UCSD-AML1 (cell line): Measurements from ENCODE around the gene UNC45A.

Experiments used
- DNase-seq: peaks from one replicate; lab custom pipeline; 2025; ENCODE audit not compliant: unreplicated experiment; lab: John Stamatoyannopoulos, UW

Gene UNC45A

DNA sequence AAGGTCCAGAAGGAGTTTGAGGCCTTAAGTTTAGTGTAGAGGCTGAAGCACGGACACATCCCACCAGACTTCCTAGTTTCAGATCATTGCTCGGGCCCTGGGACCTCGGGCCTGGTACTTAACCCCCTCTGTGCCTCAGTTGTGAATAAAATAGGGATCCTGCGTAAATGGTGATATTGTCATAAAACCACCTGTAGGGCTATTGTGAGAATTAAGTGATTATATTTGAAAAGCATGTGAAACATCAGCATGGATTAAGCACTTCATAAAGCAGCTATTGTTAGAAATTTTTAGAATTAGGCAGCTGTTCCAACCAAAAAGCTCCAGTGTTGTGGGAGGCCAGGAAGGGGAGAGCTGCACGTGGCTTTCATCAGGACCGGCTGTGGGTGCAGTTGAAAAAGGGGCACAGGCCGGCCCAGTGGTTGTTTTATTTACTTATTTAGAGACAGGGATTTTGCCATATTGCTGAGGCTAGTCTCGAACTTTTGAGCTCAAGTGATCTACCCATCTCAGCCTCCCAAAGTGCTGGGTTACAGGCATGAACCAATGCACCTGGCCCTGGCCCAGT lies 24.0 kb downstream of the UNC45A start:
- no peak for DNase-seq

DNA sequence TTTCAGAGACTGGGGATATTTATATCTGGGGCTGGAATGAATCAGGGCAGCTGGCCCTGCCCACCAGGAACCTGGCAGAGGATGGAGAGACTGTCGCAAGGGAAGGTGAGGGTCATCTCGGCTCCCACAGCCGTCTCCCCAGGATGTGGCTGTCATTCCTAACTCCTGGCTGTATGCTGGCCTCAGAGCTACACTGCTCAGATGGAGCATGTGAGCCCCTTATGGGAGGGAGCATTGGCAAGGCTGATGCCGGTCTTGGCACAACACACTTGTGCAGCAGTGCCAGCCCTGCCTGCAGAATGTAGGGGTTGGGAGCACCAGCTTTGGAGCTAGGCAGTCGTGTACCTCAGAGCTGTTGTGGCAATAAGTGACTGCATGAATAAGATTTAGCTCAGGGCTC lies 24.8 kb downstream of the UNC45A start:
- no peak for DNase-seq

DNA sequence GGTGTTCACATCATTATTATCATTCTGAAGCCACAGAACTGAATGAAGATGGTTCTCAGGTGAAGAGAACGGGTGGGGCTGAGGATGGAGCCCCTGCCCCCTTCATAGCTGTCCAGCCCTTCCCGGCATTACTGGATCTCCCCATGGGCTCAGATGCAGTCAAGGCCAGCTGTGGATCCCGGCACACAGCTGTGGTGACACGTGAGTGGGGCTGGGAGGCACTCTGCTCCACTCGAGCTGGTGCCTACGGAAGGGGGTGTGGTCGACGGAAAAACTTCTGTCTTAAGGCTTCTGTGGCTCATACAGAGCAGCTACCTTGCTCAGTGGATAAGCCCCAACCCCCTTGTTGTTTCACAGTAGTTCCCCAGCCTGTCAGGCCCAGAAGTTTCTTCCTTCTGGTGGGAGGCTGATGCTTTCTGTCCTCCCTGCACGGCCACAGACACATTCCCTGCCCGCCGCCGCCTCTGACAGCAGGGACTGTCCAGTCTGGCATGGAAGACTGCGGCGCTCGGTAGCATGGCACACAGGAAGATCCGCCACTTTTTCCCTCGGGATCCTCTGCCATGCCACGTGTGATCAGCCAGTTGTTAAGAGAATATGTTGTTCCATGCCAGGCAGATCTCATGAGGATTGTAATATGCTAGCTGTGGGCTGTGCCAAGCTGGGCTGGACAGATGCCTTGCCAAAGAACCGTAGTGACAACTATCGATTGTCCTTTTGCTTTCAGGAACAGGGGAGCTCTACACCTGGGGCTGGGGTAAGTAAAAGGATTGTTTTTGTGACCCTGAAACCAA lies 25.4 kb downstream of the UNC45A start:
- no peak for DNase-seq

DNA sequence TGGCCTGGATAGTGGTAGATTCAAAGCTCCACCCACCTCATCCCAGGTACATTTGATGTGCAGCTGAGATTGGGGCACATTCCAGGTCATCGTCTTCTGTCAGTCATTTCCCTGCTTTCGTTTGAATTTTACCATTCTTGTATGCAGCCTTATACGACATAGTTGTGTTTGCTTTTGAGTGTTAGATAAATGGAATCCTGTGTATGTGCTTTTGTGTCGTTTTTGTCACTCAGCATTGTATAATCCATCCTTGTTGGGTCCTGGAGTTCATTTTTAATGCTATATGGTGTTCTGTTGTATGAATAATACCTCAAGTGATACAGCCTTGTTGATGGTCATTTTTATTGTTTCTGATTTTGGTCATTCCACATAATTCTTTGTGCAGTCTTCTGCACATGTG lies 26.9 kb downstream of the UNC45A start:
- DNase-seq = no peak

DNA sequence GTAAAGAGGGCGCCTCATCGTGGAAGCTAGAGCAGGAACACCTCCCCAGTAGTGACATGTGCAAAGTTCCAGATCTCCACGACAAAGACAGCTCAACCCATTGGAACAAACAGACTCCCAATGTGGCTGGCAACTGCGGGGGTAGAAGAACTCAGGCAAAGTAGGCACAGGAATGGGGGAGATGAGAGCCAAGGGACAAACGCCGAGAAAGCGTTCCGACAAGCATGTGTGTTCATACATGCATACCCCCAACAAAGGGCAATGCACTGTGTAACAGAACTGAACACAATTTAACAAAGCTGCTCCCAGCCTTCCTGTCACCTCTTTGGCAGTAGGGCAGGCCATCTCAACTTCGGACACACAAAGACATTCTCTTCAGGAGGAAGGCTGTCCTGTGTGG lies 31.2 kb downstream of the UNC45A start:
- no peak for DNase-seq

DNA sequence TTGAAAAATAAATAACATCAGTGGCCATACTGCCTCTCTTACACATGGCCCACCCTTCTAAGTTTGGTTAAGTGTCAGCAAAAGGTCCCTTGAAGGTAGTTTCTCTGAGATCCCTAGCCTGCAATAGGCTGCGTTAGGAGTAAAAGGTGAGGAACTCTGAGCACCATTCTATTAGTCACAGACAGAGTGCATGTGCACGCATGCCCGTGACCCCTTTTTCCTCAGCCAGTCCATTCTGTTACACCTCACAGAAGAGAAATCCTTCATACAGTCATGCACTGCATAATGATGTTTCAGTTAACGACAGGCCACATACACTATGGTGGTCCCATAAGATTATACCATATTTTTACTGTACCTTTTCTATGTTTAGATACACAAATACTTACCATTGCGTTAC lies 32.1 kb downstream of the UNC45A start:
- no peak for DNase-seq

DNA sequence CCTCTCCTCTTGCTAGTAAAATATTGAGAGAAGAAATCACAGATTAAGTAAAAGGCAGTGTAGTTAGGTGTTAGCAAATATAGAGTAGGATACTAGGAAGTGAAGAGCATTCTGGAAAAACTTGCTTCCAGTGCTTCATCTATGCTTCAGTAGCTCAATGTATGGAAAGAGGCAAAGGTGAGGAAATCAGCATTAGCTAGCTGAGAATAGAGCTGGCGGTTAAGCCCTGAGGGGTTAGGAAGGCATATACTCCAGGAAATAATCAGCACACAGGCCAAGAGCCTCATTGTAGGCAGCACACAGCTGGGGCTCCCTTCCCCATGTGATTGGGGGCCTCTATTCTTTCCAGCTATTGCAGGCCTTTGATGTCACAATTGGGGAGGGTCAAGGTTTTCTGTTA lies 33.3 kb downstream of the UNC45A start:
- no peak for DNase-seq

DNA sequence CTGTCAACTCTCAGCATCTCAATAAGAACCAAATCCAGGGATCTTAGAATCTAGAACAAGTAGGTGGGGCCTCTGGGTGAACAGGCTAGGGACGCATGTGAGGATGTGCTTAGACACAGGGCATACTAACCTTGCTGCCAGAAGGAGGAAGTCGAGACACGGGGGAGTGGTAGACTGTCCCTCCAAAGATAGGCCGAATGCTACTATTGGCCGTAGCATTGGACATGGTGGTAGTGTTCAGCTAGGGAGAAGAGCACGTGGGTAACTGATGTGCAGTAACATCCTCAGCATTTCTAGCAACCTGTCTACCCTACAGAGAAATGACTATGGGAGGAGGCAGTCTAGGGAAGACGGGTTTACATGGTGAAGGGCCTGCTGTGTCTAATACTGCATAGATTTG lies 35.2 kb downstream of the UNC45A start:
- DNase-seq = no peak

DNA sequence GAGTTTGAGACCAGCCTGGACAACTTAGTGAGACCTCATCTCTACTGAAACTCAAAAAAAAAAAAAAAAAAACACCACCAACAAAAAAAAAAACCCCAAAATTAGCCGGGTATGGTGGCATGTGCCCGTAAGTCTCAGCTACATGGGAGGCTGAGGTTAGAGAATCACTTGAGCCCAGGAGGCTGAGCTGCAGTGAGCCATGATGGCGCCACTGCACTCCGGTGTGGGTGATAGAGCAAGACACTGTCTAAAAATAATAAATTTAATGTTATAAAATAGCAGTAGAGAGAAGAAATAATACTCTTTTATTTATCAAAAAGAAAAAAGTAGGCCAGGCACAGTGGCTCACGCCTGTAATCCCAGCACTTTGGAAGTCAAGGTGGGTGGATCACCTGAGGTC lies 37.0 kb downstream of the UNC45A start:
- no peak for DNase-seq

DNA sequence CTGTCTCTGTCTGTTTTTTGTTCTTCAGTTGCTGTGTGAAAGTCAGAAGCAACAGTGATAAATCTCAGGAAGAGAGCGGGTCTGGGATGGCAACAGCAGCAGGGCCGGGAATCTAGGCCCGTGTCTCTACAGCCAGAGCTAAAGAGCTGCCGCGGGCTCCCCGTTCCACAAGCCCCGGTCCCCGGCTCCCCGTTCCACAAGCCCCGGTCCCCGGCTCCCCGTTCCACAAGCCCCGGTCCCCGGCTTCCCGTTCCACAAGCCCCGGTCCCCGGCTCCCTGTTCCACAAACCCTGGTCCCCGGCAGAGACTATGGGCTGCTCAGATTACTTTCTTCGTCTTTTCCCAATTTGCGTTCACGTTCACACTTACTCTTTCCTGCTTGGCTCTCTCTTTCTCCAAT lies 39.1 kb downstream of the UNC45A start:
- no peak for DNase-seq

DNA sequence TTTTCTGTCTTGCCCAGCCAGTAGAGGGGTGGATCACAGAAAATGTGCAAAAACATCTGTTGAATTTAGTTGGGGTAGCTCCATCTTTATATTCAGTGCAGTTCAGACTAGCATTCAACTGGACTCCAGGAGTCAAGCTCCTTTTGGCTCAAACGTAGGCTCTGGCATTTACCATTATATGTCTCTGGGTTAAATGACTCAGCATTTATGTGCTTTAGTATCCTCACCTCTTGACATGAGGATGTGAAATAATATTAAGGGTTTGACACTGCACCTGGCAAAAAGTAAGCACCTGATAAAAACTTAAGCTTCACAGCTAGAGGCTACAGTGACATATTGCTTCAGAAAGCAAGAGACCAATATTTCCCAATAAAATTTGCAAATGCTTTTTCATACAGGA lies 44.5 kb downstream of the UNC45A start:
- no peak for DNase-seq

DNA sequence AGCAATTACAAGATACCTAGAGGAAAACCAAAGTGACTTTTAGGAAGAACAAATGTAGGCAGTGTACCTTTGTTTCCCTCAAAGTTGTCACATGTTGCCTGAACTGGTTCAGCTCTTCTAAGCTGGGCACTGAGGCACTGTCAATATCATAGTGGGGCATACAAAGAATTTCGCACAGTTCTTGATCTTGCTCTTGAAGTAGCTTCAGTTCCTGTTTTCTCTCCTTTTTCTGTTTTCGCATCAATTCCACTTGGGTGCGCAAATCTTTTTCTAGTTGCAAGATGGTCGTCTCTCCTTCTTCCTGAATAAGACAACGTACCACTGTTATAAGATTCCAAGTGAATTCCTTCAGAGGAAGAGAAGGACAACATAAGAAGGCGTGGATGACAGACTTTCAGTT lies 46.6 kb downstream of the UNC45A start:
- no peak for DNase-seq

DNA sequence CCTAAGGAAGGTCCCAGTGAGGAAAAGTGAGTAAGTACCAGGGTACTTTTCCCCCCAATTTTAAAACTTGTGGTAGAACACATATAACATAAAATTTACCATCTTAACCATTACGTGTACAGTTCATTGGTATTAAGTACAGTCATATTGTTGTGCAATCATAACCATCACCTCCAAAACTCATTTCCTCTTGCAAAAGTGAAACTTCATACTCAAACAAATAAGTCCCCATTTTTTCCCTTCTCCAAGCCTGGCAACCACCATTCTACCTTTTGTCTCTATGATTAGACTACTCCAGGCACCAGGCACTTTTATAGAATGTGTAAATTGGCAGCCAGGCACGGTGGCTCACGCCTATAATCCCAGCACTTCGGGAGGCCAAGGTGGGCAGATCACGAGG lies 47.0 kb downstream of the UNC45A start:
- DNase-seq = no peak

DNA sequence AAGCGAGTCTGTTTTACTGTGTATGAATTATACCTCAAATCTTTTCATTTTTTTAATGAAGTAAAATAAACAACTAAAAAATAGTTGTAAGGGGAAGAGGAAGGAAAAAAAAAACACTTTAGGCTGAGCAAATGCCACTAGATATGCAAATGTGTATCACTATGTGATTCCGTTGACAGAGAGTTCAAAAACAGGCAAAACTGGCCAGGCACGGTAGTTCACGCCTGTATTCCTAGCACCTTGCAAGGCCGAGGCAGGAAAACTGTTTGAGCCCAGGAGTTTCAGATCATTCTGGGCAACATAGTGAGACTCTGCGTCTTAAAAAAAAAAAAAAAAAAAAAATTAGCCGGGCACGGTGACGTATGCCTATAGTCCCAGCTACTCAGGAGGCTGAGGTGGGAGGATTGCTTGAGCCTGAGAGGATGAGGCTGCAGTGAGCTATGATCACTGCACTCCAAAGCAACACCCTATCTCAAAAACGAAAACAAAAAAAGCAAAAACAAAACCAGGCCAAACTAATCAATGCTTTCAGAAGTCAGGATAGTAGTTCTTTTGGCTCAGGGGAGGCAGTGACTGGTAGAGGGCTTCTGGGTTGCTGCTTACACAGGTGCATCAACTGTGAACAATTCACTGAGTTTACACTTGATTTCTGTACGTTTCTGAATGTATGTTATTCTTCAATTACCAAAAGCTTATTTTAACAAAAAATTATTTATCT lies 51.9 kb downstream of the UNC45A start:
- no peak for DNase-seq

DNA sequence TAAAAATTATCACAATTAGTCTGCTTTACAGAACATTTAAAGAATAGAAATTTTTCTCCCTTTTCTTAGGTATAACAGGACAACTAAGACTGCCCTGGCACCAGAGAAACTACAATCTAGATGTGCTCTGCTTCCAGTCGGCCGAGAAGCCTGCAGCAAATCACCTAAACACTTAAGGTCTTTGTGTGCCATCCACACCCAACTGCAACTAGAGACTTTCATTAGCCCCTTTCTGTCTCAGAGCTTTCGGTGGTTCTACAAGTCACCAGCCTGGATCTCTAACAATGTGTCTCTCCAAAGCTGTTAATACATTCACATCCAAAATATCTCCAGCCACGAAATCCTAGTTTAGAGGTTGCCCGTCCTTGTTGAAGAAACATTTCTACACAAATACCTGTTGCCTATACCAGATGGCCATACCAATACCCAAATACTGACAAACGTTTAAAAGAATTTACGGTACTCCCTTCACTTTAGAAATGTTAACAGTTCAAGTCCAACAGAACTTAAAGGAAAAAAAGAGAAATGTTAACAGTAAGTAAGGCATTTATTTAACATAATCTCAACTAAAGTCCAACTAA lies 52.6 kb downstream of the UNC45A start:
- DNase-seq = no peak

DNA sequence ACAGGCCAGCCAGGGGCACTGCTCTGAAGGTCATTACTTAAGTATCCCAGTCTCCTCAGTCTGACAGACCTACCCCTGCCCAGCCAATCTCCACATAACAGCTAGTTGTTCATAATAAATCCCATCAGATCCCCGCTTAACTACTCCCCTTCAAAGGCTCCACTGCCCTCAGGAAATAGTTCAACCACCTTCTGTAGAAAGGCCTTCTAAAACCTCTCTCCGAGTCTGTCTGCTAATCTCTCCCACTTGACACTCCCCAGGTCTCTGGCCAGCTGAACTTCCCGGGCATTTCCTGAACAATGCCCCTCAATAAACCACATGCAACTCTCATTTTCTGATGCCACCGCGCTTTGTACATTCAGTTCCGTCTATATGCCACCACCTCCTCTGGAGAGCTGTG lies 53.2 kb downstream of the UNC45A start:
- peak; percentile 45 for DNase-seq

DNA sequence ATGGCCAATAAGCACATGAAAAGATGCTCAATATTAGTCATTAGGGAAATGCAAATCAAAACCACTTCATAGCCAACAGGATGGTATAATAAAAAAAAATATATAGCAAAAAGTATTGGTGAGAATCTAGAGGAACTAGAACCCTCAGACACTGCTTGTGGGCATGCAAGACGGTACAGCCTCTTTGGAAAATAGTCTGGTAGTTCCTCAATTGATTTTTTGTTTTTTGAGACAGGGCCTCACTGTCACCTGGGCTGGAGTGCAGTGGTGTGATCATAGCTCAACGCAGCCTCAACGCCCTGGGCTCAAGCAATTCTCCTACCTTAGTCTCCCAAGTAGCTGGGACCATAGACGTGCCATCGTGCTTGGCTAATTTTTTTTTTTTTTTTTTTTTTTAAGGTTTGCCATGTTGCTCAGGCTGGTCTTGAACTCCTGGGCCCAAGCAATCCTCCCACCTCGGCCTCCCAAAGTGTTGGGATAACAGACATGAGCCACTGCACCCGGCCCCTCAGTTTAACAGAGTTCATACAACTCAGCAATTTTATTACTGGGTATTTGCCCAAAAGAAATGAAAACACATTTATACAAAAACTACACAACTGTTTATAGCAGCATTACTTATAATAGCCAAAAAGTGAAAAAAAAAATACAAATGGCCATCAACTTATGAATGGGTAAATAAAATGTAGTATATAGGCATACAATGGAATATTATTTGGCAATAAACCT lies 54.1 kb downstream of the UNC45A start:
- DNase-seq = no peak

DNA sequence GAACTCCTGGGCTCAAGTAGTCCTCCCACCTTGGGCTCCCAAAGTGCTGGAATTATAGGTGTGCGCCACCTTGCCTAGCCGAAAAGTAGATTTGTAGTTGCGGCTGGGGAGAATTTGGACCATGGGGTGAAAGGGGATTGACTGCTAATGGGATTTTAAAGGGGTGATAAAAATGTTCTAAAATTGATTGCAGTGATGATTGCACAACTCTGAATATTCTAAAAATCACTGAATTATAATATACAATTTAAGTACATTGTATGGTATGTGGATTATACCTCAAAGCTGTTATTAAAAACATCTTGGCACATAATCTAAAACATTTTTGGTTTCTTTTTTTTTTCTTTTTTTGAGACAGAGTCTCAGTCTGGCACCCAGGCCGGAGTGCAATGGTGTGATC lies 55.4 kb downstream of the UNC45A start:
- DNase-seq = no peak

DNA sequence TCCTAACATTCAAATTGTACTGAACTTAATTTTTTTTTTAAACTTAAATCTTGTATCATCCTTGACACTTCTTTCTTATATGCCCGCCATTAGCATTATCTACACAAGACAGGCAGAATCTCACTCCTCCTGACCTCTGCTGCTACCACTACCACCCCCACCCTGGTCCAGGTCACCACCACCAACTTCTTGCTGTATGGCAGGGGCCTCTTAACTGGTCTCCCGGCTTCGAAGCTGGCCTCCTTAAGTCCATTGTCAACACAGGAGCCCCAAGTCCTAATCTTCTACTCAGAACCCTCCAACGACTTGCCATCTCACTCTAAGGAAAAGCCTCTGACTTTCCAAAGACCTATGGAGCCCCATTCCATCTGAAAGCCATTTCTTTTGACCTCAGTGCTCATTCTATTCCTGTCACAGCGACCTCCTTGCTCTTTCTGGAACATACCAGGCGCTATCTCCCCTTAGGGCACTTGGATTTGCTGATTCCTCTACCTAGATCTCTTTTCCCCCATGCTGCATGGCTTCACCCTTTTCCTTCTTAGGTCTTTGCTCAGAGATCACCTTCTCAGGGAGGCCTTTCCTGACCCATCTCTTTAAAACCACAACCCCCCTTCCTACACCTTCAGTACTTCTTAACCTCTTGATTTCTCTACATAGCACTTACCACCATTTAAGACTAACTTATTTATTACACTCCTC lies 56.7 kb downstream of the UNC45A start:
- DNase-seq = no peak

DNA sequence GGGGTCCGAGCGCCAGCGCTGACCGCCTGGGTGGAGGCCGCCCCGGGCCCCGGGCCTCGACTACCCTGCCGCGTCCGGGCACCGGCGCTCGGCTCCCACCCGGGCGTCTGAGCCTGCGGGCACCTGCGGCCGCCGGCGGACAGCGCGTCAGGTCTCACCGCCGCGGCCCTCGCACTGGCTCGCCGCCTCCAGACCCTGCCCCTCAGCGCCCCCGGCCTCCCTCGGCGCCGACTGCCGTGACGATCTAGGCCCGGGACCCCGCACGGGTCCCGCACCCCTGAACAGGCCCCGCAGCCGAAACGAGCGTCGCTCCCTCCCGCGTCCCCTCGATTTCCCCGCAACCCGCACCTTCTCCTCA lies 59.0 kb downstream of the UNC45A start:
- no peak for DNase-seq
